GM10248 (cell line): ENCODE measurements around the gene SRC.

Experiments
- CTCF ChIA-PET: fragments of 300-600 bp; sonication (Branson Sonifier 250); formaldehyde crosslinking; extraction: SDS; loops from one replicate; lab custom pipeline; 2021; ENCODE audit warnings: antibody characterized with exemption; lab: Yijun Ruan, JAX
- POLR2A ChIA-PET: fragments of 350-650 bp; sonication (Branson Sonifier 250); formaldehyde crosslinking; extraction: SDS; loops from one replicate; lab custom pipeline; 2020; ENCODE audit warnings: antibody characterized with exemption; lab: Yijun Ruan, JAX
- DNase-seq: peaks from one replicate; pipeline ENCODE4 v3.0.0; 2012; ENCODE audit errors: extremely low spot score
- TF ChIP-seq, protein P1 (sequence below): IDR thresholded peaks from 2 replicates; pipeline ENCODE4 v1.5.1; 2012; ENCODE audit warnings: mild to moderate bottlenecking, low read depth; ENCODE audit errors: extremely low read depth, missing control alignments, control extremely low read depth

SRC gene

DNA sequence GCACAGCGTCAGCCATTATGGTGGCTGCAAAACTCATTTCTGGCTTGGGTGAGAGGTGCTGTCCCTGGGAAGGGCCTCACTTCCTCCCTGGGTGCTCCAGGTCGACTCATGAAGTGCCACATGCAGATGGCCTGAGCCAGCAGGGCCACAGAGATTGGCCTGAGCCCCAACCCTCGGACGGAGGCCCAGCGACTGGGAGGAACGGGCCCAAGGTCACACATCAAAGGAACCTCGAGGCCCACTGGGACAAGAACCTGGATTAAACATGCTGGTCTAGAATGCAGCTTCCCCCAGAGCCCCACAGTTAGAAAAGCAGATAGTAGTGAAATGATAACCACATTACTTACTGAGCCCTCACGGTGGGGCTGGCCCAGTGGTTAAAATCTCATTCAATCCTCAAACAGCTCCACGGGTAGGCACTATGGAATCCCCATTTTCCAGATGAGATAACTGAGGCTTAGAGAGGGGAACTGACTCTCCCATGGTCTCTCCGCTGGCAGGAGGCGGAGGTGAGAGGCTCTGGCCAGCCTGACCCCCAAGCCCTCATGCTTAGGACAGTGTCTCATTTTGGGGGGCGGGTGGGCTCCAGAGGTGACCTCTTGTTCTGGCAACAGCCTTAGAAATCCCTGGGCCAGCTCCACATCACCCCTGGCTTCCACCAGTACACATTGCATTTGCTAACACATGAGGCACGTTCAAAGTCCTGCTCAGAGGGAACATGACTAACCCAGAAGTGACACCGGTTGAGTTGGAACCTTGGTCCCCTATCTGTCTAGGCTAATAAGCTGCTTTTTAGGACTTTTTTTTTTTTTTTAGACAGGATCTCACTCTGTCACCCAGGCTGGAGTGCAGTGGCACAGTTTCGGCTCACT is 53.0 kb downstream of the SRC start:
- DNase-seq: no peak
- TF ChIP-seq, protein P1, sequence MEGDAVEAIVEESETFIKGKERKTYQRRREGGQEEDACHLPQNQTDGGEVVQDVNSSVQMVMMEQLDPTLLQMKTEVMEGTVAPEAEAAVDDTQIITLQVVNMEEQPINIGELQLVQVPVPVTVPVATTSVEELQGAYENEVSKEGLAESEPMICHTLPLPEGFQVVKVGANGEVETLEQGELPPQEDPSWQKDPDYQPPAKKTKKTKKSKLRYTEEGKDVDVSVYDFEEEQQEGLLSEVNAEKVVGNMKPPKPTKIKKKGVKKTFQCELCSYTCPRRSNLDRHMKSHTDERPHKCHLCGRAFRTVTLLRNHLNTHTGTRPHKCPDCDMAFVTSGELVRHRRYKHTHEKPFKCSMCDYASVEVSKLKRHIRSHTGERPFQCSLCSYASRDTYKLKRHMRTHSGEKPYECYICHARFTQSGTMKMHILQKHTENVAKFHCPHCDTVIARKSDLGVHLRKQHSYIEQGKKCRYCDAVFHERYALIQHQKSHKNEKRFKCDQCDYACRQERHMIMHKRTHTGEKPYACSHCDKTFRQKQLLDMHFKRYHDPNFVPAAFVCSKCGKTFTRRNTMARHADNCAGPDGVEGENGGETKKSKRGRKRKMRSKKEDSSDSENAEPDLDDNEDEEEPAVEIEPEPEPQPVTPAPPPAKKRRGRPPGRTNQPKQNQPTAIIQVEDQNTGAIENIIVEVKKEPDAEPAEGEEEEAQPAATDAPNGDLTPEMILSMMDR: no peak
- CTCF ChIA-PET: interaction anchor here (0.8 to 3.4 kb wide), 5 partner anchors 9 to 136 kb away, joined by 3 to 13 read pairs (median 3); no protein-coding TSS in a partner anchor
- POLR2A ChIA-PET: no interaction called here

DNA sequence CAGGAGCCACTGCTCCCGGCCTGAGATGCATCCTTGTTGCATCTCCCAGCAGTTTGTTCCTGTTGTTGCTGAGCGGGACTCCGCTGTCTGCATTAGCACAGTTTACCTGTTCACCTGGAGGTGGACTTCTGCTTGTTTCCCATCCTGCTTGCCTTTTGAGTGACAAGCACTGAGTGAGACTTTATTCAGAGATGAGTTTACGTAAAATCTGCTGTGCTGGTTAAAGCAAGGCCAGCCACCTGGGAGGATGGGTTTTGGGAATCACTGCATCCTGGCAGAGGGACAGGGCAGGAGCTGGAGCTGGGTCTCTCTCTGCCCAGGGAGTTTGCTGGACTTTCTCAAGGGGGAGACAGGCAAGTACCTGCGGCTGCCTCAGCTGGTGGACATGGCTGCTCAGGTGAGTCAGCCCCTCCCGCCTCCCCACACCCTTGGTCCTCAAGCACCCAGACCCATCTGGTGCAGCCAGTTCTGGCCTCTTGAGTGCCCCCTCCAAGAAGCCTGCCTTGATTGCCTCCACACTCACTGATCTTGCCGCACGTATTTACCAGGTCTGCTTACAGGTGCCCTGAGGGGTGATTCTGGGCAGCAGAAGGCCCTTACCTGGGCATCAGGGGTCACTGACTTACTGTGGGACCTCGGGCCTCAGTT is 55.5 kb downstream of the SRC start:
- CTCF ChIA-PET: interaction anchor here (1.0 kb wide), 1 partner anchor 16 kb away, joined by 4 read pairs; no protein-coding TSS in a partner anchor
- TF ChIP-seq, protein P1: no peak
- POLR2A ChIA-PET: no interaction called here
- DNase-seq: no peak

DNA sequence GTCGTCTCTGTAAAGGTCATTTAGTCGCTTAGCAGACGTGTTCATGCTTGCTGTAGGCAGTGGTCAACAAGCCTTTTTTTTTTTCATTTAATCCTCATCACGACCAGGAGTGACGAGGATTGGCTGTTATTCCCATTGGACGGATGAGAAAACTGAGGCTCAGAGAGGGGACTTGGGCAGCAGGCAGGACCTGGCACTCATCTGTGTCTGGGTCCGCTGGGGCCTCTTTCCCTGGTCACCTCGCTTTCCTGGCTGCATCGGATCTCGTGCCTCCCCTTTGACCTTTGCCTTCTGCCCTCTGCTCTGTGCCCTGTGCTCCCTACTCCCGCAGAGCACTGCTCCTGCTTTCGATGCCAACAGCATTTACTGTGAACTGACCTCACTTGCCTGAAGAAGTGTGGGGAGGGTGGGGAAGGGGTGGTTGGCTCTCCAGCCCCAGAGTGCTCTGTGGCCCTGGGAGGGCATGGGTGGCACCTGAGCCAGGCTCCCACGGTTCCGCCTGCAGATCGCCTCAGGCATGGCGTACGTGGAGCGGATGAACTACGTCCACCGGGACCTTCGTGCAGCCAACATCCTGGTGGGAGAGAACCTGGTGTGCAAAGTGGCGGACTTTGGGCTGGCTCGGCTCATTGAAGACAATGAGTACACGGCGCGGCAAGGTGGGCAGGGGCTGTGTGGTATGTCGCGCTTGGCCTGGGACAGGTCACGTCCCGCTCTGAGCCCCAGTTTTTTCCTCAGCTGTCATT is 56.2 kb downstream of the SRC start:
- ChIA-PET POLR2A (no interaction called here), CTCF (interaction anchor here (1.7 kb wide), 1 partner anchor 17 kb away, joined by 3 read pairs; no protein-coding TSS in a partner anchor)
- DNase-seq: no peak
- TF ChIP-seq, protein P1: no peak

DNA sequence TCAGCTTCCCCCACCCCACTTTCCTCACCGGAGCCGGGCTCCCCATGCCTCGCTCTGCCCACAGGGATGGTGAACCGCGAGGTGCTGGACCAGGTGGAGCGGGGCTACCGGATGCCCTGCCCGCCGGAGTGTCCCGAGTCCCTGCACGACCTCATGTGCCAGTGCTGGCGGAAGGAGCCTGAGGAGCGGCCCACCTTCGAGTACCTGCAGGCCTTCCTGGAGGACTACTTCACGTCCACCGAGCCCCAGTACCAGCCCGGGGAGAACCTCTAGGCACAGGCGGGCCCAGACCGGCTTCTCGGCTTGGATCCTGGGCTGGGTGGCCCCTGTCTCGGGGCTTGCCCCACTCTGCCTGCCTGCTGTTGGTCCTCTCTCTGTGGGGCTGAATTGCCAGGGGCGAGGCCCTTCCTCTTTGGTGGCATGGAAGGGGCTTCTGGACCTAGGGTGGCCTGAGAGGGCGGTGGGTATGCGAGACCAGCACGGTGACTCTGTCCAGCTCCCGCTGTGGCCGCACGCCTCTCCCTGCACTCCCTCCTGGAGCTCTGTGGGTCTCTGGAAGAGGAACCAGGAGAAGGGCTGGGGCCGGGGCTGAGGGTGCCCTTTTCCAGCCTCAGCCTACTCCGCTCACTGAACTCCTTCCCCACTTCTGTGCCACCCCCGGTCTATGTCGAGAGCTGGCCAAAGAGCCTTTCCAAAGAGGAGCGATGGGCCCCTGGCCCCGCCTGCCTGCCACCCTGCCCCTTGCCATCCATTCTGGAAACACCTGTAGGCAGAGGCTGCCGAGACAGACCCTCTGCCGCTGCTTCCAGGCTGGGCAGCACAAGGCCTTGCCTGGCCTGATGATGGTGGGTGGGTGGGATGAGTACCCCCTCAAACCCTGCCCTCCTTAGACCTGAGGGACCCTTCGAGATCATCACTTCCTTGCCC is 57.4 kb downstream of the SRC start:
- POLR2A ChIA-PET: no interaction called here
- TF ChIP-seq, protein P1: no peak
- CTCF ChIA-PET: interaction anchor here (1.7 kb wide), 1 partner anchor 18 kb away, joined by 3 read pairs; no protein-coding TSS in a partner anchor
- DNase-seq: no peak

DNA sequence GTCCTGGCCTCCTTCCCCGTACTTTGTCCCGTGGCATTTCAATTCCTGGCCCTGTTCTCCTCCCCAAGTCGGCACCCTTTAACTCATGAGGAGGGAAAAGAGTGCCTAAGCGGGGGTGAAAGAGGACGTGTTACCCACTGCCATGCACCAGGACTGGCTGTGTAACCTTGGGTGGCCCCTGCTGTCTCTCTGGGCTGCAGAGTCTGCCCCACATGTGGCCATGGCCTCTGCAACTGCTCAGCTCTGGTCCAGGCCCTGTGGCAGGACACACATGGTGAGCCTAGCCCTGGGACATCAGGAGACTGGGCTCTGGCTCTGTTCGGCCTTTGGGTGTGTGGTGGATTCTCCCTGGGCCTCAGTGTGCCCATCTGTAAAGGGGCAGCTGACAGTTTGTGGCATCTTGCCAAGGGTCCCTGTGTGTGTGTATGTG is 58.5 kb downstream of the SRC start:
- CTCF ChIA-PET: no interaction called here
- no peak for DNase-seq
- POLR2A ChIA-PET: no interaction called here
- TF ChIP-seq, protein P1: no peak
